ENCODE data around the gene PDE10A. TPM values are rescaled to one million over a fixed set of nuclear protein-coding genes. Genes with fewer than 3 reads are reported as not detected.

Gene PDE10A
- total RNA-seq, 4 donors from 2014 or later, result 0.54 to 4.4 (median 0.98) TPM

DNA sequence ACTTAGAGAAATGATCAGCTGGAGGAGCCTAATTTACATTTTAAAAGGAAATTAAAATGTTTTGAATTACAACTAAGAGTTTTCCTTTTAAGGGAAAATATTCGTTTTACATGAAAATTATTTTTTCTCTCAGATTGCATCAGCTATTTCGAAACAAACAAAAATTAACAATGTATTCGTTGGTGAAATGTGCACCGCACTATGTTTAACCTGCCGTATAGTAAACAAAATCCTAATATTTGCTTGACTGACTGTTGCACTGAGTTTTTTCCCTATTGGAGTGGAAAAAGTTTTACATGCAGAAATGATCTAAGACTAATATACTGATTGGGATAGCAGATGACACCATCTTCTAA, 5.7 kb downstream of the PDE10A start:
- TF ChIP-seq, protein P1, sequence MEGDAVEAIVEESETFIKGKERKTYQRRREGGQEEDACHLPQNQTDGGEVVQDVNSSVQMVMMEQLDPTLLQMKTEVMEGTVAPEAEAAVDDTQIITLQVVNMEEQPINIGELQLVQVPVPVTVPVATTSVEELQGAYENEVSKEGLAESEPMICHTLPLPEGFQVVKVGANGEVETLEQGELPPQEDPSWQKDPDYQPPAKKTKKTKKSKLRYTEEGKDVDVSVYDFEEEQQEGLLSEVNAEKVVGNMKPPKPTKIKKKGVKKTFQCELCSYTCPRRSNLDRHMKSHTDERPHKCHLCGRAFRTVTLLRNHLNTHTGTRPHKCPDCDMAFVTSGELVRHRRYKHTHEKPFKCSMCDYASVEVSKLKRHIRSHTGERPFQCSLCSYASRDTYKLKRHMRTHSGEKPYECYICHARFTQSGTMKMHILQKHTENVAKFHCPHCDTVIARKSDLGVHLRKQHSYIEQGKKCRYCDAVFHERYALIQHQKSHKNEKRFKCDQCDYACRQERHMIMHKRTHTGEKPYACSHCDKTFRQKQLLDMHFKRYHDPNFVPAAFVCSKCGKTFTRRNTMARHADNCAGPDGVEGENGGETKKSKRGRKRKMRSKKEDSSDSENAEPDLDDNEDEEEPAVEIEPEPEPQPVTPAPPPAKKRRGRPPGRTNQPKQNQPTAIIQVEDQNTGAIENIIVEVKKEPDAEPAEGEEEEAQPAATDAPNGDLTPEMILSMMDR (IDR thresholded peaks at IDR 0.05), result no peak
- 87 to 90% methylated on average over 5 of the region's 5 CpGs for WGBS, 2 donors
- no peak overlapping the region for H3K4me3 ChIP-seq (ENCODE audit: low read depth, poor library complexity, severe bottlenecking)
- intact Hi-C loops (cut with DNase I; ENCODE audit: low total_unique reads), result no loop called here
- no peak for DNase-seq (ENCODE audit: low spot score in 2 of 2)

DNA sequence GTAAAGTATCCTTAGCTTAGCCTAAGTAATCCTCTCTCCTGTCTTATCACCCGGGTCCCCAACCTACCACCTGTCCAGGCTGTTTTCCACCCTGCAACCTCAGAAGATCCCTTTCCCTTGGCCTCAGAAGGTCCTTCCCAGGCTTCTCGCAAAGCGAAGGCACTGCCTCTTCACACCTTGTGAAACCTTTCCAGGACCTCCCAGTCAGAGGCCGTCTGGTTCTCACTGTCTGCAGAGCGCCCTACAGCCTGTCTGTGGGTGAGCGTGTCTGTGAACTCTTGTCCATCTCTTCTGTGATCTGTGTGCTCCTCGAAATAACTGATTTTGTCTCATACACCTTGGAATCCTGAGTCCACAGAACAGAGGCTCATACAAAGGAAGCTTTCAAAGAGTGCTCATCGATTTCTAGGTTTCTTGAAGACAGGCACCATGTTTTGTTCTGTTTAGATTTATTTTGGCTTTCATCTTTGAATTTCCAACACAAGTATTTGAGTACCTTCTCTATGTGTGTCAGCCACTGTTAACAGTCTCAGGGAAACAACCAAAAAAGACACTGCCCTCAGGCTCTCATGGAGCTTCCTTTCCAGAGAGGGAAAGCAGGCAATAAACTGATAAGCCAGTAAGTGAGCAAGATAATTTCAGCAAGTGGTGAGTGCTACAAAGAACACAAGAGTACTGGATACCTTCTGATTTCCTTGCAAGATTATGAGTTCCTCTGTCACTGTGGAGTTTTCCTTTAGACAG, 6.3 kb downstream of the PDE10A start:
- peak in 1 of 2 donors; percentile 78 for DNase-seq (ENCODE audit: low spot score in 2 of 2)
- WGBS, 2 donors, result 89% methylated on average over 8 of the region's 8 CpGs
- H3K4me3 ChIP-seq (ENCODE audit: low read depth, poor library complexity, severe bottlenecking), result no peak overlapping the region
- TF ChIP-seq POLR2A (IDR thresholded peaks at IDR 0.05), result no peak
- TF ChIP-seq, protein P1 (IDR thresholded peaks at IDR 0.05), result no peak
- intact Hi-C loops (cut with DNase I; ENCODE audit: low total_unique reads), result no loop called here

DNA sequence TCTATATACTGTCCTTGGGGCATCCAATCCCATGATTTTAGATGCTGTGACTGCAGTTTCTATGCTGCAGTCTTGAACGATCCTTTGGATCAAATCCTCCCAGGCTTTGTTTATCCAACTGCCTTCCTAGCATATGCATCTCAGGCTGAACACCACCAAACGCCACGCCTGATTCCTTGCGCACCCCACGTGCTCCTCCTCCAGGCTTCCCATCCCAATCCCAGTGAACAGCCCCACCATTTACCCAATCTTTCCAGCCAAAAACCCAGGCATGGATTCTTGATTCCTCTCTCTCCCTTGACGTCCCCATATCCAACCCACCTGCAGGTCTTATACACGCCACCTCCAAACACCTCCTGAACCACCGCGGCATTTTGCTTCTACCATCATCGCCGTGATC, 7.8 kb downstream of the PDE10A start:
- TF ChIP-seq POLR2A (IDR thresholded peaks at IDR 0.05), result no peak
- TF ChIP-seq, protein P1 (IDR thresholded peaks at IDR 0.05), result no peak
- no peak for DNase-seq (ENCODE audit: low spot score in 2 of 2)
- no peak overlapping the region for H3K4me3 ChIP-seq (ENCODE audit: low read depth, poor library complexity, severe bottlenecking)
- 94 to 95% methylated on average over 11 of the region's 11 CpGs for WGBS, 2 donors
- intact Hi-C loops (cut with DNase I; ENCODE audit: low total_unique reads), result no loop called here

DNA sequence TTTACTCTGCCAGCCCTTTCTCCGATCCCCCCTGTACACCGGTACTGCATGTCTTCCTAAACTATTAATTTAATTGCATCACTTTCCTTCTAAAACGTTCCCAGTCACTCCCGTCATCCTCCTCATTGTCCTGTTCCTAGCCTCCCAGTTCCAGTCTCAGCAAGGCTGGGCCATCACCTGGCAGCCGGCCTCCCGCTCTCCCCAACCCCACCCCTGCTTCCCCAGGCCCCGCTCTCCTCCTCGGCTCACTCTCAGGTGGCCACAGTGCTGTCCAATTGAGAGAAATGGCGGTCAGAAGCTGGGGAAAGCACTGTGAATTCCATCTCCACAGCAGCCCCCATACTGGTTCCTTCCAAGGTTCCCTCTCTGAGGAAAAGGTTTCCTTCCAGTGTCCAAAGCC, 8.9 kb downstream of the PDE10A start:
- TF ChIP-seq, protein P1 (IDR thresholded peaks at IDR 0.05), result no peak
- TF ChIP-seq POLR2A (IDR thresholded peaks at IDR 0.05), result no peak
- intact Hi-C loops (cut with DNase I; ENCODE audit: low total_unique reads), result no loop called here
- no peak overlapping the region for H3K4me3 ChIP-seq (ENCODE audit: low read depth, poor library complexity, severe bottlenecking)
- WGBS, 2 donors, result 90 to 91% methylated on average over 9 of the region's 9 CpGs
- DNase-seq (ENCODE audit: low spot score in 2 of 2), result no peak

DNA sequence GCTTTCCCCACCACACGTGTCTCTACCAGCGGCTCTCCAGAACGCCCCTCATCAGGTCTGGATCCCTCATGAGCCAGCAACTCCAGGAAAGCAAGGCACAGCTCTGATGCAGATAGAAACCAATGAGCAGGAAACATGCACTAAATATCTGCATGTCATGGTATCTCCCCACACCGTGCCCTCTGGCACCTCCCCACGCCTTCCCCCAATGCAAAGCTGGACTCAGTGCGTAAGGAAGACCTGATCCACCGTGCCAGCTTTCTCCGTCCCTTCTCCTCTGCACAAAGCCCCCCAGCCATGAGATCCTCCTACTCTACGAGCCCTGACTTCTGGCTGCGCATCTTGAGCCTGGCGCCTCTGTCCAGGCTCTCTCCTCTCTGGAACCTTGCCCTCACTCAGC, 9.4 kb downstream of the PDE10A start:
- DNase-seq (ENCODE audit: low spot score in 2 of 2), result no peak
- H3K4me3 ChIP-seq (ENCODE audit: low read depth, poor library complexity, severe bottlenecking), result no peak overlapping the region
- 80 to 86% methylated on average over 11 of the region's 11 CpGs for WGBS, 2 donors
- intact Hi-C loops (cut with DNase I; ENCODE audit: low total_unique reads), result no loop called here
- TF ChIP-seq, protein P1 (IDR thresholded peaks at IDR 0.05), result no peak
- TF ChIP-seq POLR2A (IDR thresholded peaks at IDR 0.05), result no peak

DNA sequence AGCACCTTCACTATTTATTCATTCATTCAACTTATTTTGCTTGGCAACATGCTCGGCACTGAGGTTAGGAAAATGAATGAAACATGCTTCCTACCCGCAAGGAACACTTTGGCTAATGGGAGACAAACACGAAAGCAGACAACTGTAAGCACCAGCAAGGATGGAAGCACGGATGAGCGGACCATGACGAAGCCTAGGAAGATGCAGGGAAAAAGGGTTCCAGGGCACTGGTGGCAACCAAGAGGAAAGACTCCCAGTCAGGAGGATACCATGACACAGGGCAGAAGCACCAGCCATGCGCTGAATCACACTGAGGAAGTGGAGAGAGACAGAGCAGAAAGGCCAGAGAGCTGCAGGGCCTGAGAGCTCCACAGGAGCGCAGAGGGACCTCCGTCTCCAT, 9.8 kb downstream of the PDE10A start:
- 74 to 88% methylated on average over 9 of the region's 9 CpGs for WGBS, 2 donors
- TF ChIP-seq POLR2A (IDR thresholded peaks at IDR 0.05), result no peak
- TF ChIP-seq, protein P1 (IDR thresholded peaks at IDR 0.05), result no peak
- no peak for DNase-seq (ENCODE audit: low spot score in 2 of 2)
- intact Hi-C loops (cut with DNase I; ENCODE audit: low total_unique reads), result no loop called here
- H3K4me3 ChIP-seq (ENCODE audit: low read depth, poor library complexity, severe bottlenecking), result no peak overlapping the region
